HepG2 (cell line): Measurements from ENCODE around the gene BICDL1. TPM values are rescaled to one million over a fixed set of nuclear protein-coding genes. Genes with fewer than 3 reads are reported as not detected.

Experiments
- ASH2L ChIP-seq: fragments of 300-600, 200-600 bp; sonication (generic); IDR thresholded peaks from 2 replicates; pipeline ENCODE4 v1.7.0; 2017; ENCODE audit warnings: low read depth, mild to moderate bottlenecking, moderate library complexity, mixed read lengths, low read length; ENCODE audit not compliant: insufficient read length
- ETV6 ChIP-seq: sonication (generic); formaldehyde crosslinking; conservative IDR thresholded peaks from 2 replicates; pipeline ENCODE4 v1.4.0; 2020; ENCODE audit warnings: missing genetic modification reagents
- FOXP1 ChIP-seq, 2 experiments: fragments of 450-650 bp in 1 of 2; IDR thresholded peaks; 2 replicates each; pipeline ENCODE4 v1.6.1; 2017 to 2018; ENCODE audit warnings: antibody characterized with exemption in 1 of 2
- HNRNPL ChIP-seq: fragments of 200-400 bp; formaldehyde crosslinking; IDR thresholded peaks from 2 replicates; pipeline ENCODE4 v1.6.1; 2017; ENCODE audit warnings: mild to moderate bottlenecking, low read depth, low read length
- MATR3 ChIP-seq: sonication (generic); formaldehyde crosslinking; IDR thresholded peaks from 2 replicates; pipeline ENCODE4 v1.4.0; 2020; ENCODE audit warnings: missing genetic modification reagents
- MTA3 ChIP-seq: sonication (generic); formaldehyde crosslinking; IDR thresholded peaks from 2 replicates; pipeline ENCODE4 v1.4.0; 2020; ENCODE audit warnings: missing genetic modification reagents
- MTF2 ChIP-seq: sonication (generic); formaldehyde crosslinking; IDR thresholded peaks from 2 replicates; pipeline ENCODE4 v1.5.0; 2020; ENCODE audit warnings: missing genetic modification reagents, borderline replicate concordance
- PCBP1 ChIP-seq: fragments of 200-400 bp; formaldehyde crosslinking; IDR thresholded peaks from 2 replicates; pipeline ENCODE4 v1.6.1; 2017; ENCODE audit warnings: mild to moderate bottlenecking, low read depth, low read length, borderline replicate concordance
- POLR2AphosphoS5 ChIP-seq: IDR thresholded peaks from 2 replicates; pipeline ENCODE4 v1.6.1; 2012; ENCODE audit warnings: low read depth, low read length
- SNAI1 ChIP-seq: sonication (generic); formaldehyde crosslinking; IDR thresholded peaks from 2 replicates; pipeline ENCODE4 v1.5.0; 2020; ENCODE audit warnings: mild to moderate bottlenecking, missing genetic modification reagents, borderline replicate concordance
- USF2 ChIP-seq, 2 experiments: sonication (generic) in 1 of 2; formaldehyde crosslinking in 1 of 2; IDR thresholded peaks; 2 replicates each; pipeline versions ENCODE4 v1.5.1 to v1.6.1; 2011 to 2020; ENCODE audit warnings: borderline replicate concordance in 1 of 2, low read depth in 1 of 2, low read length in 1 of 2, mild to moderate bottlenecking in 1 of 2, missing genetic modification reagents in 1 of 2, moderate library complexity in 1 of 2
- WIZ ChIP-seq: sonication (generic); formaldehyde crosslinking; IDR thresholded peaks from 2 replicates; pipeline ENCODE4 v1.5.1; 2020; ENCODE audit warnings: mild to moderate bottlenecking, missing genetic modification reagents
- XBP1 ChIP-seq: sonication (generic); formaldehyde crosslinking; IDR thresholded peaks from 2 replicates; pipeline ENCODE4 v1.5.0; 2020; ENCODE audit warnings: missing genetic modification reagents
- ZBTB39 ChIP-seq: sonication (generic); formaldehyde crosslinking; IDR thresholded peaks from 2 replicates; pipeline ENCODE4 v1.5.0; 2020; ENCODE audit warnings: missing genetic modification reagents
- ZBTB42 ChIP-seq: sonication (generic); formaldehyde crosslinking; IDR thresholded peaks from 2 replicates; pipeline ENCODE4 v1.5.0; 2020; ENCODE audit warnings: mild to moderate bottlenecking, missing genetic modification reagents
- ZNF121 ChIP-seq: sonication (generic); formaldehyde crosslinking; IDR thresholded peaks from 2 replicates; pipeline ENCODE4 v1.5.0; 2020; ENCODE audit warnings: mild to moderate bottlenecking, missing genetic modification reagents
- ZNF34 ChIP-seq: sonication (generic); formaldehyde crosslinking; IDR thresholded peaks from 2 replicates; pipeline ENCODE4 v1.4.0; 2020; ENCODE audit warnings: mild to moderate bottlenecking, missing genetic modification reagents, borderline replicate concordance
- ZNF367 ChIP-seq: sonication (generic); formaldehyde crosslinking; IDR thresholded peaks from 2 replicates; pipeline ENCODE4 v1.4.0; 2020; ENCODE audit warnings: missing genetic modification reagents, borderline replicate concordance
- ZNF430 ChIP-seq: sonication (generic); formaldehyde crosslinking; IDR thresholded peaks from 2 replicates; pipeline ENCODE4 v1.9.0; 2021; ENCODE audit warnings: mild to moderate bottlenecking, missing genetic modification reagents
- ZNF432 ChIP-seq: sonication (generic); formaldehyde crosslinking; IDR thresholded peaks from 2 replicates; pipeline ENCODE4 v1.5.0; 2020; ENCODE audit warnings: missing genetic modification reagents, mild to moderate bottlenecking, borderline replicate concordance
- ZNF530 ChIP-seq: sonication (generic); formaldehyde crosslinking; IDR thresholded peaks from 2 replicates; pipeline ENCODE4 v1.5.0; 2020; ENCODE audit warnings: low read depth, mild to moderate bottlenecking, missing genetic modification reagents
- ZNF607 ChIP-seq: sonication (generic); formaldehyde crosslinking; IDR thresholded peaks from 2 replicates; pipeline ENCODE4 v1.5.1; 2020; ENCODE audit warnings: missing genetic modification reagents, mild to moderate bottlenecking, borderline replicate concordance
- ZNF691 ChIP-seq: sonication (generic); formaldehyde crosslinking; IDR thresholded peaks from 2 replicates; pipeline ENCODE4 v1.4.0; 2020; ENCODE audit warnings: missing genetic modification reagents, low read depth, mild to moderate bottlenecking, borderline replicate concordance
- ZNF780A ChIP-seq: sonication (generic); formaldehyde crosslinking; IDR thresholded peaks from 2 replicates; pipeline ENCODE4 v1.8.0; 2022; ENCODE audit warnings: mild to moderate bottlenecking, missing genetic modification reagents, moderate library complexity
- polyA plus RNA-seq, 8 experiments: library from polyadenylated mRNA; depleted of rRNA in 3 of 8; stranded (reverse) in 7 of 8; unstranded in 1 of 8; fragments of >200 nt; fragmentation: Illumina TruSeq in 4 of 8; extraction: Trizol in 4 of 8; gene quantifications; 2 replicates each; pipeline versions ENCODE4 v1.2.1 to v1.2.3, GENCODE V29; 2011 to 2016; ENCODE audit warnings: low read depth in 4 of 8, missing spikeins in 1 of 8, mixed read lengths in 1 of 8; ENCODE audit not compliant: insufficient read depth in 1 of 8
- total RNA-seq, 5 experiments: library from RNA; depleted of rRNA; stranded (reverse); fragments of >200 nt; fragmentation: Illumina TruSeq; extraction: Trizol; gene quantifications; 2 replicates each; pipeline ENCODE4 v1.2.3, GENCODE V29; 2016; ENCODE audit warnings: low read depth in 1 of 5

The BICDL1 gene
- total and polyA plus RNA-seq, 2 of the 13 experiments (the other 11 are each of a cell fraction or from before 2014, with no cell fraction given), result 3.6 to 9.7 TPM

- TF ChIP-seq ZNF432 (CRISPR knock-in tag), result no peak
- no peak for TF ChIP-seq ZNF607 (CRISPR knock-in tag)
- no peak for TF ChIP-seq USF2 (IDR thresholded peaks at IDR 0.05; ENCODE audit: low read depth, low read length)
- no peak for TF ChIP-seq USF2 (CRISPR knock-in tag; IDR thresholded peaks at IDR 0.05; ENCODE audit: borderline replicate concordance)
- peak; percentile 57 for TF ChIP-seq ASH2L
- no peak for TF ChIP-seq MATR3 (CRISPR knock-in tag)
- no peak for TF ChIP-seq POLR2AphosphoS5
- TF ChIP-seq PCBP1, result no peak
- TF ChIP-seq ZBTB39 (CRISPR knock-in tag), result no peak
- TF ChIP-seq ZNF530 (CRISPR knock-in tag), result no peak
- no peak for TF ChIP-seq ZBTB42 (CRISPR knock-in tag)
- no peak for TF ChIP-seq SNAI1 (CRISPR knock-in tag)
- no peak for TF ChIP-seq WIZ (CRISPR knock-in tag)
- no peak for TF ChIP-seq MTF2
- TF ChIP-seq FOXP1 (IDR thresholded peaks at IDR 0.05), result no peak
- no peak for TF ChIP-seq FOXP1 (CRISPR knock-in tag; IDR thresholded peaks at IDR 0.05)
- TF ChIP-seq ZNF430 (CRISPR knock-in tag), result no peak
- no peak for TF ChIP-seq MTA3 (CRISPR knock-in tag)
- no peak for TF ChIP-seq XBP1 (CRISPR knock-in tag)
- no peak for TF ChIP-seq ZNF367 (CRISPR knock-in tag)
- no peak for TF ChIP-seq ZNF34
- peak; percentile 34; the same call in 1 of the 2 replicates for TF ChIP-seq ETV6 (CRISPR knock-in tag)
- no peak for TF ChIP-seq ZNF780A (CRISPR knock-in tag)
- no peak for TF ChIP-seq ZNF121 (CRISPR knock-in tag)
- peak; percentile 57; the same call in 1 of the 2 replicates for TF ChIP-seq ZNF691 (CRISPR knock-in tag)
- TF ChIP-seq HNRNPL, result no peak
Measured at GRCh38 chr12:119988472-119989360, at the start of gene BICDL1 (continued).
